Nephron progenitor cell (in vitro differentiated cells): Measurements from ENCODE around the gene ATP6V0A1.
A peak's percentile ranks its signal among the peaks of the same experiment; 100 is the strongest.
"Not testable (repeated sequence)": the region's sequence is repeated elsewhere in the genome, so short reads cannot be mapped to it uniquely, and the experiment has no call there.

Experiments
- DNase-seq: peaks from one replicate; pipeline ENCODE4 v3.0.0; 2021
- H3K27ac Mint-ChIP-seq: 2 replicates; pipeline ENCODE4 v1.8.0; 2021; ENCODE audit warnings: mild to moderate bottlenecking, moderate library complexity, mixed read lengths
- H3K27me3 Mint-ChIP-seq: 2 replicates; pipeline ENCODE4 v1.8.0; 2021; ENCODE audit warnings: mild to moderate bottlenecking, low read depth, mixed read lengths; ENCODE audit not compliant: poor library complexity
- H3K36me3 Mint-ChIP-seq: 2 replicates; pipeline ENCODE4 v1.8.0; 2021; ENCODE audit warnings: low read depth, mixed read lengths
- H3K4me1 Mint-ChIP-seq: 2 replicates; pipeline ENCODE4 v1.8.0; 2021; ENCODE audit warnings: mixed read lengths
- H3K4me3 Mint-ChIP-seq: 2 replicates; pipeline ENCODE4 v1.8.0; 2021; ENCODE audit warnings: mild to moderate bottlenecking, moderate library complexity, mixed read lengths
- H3K9me3 Mint-ChIP-seq: 2 replicates; pipeline ENCODE4 v1.8.0; 2021; ENCODE audit warnings: mild to moderate bottlenecking, moderate library complexity, mixed read lengths
- TF ChIP-seq, protein P1 (sequence below): fragments of 200-600 bp; sonication (generic); IDR thresholded peaks from 2 replicates; pipeline ENCODE4 v1.5.0; 2021; ENCODE audit warnings: antibody characterized with exemption

ATP6V0A1 gene

DNA sequence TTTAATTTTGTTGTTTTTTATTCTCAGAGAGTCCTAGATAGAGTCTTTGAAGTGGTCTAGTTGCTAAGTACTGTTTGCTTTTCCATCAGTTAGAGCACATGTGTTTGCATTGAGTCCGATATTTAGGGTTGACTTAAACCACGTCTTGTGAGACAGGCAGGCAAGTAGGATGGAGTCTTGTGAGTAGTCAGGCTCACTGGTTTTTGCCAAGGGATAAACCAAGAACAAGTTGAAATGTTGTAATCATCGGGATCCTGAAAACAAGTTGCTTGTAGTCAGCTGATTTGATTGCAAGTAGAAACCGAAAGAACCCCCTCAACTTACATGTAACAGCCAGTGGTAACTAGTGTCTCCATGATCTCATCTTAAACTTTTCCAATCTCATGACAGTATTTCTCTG, 17.2 kb downstream of the ATP6V0A1 start:
- no peak overlapping the region for H3K4me3 Mint-ChIP-seq
- no peaks in the 10 kb centered on the region for H3K9me3 Mint-ChIP-seq
- H3K27ac Mint-ChIP-seq = peak overlapping the region; percentile 10
- TF ChIP-seq, protein P1, sequence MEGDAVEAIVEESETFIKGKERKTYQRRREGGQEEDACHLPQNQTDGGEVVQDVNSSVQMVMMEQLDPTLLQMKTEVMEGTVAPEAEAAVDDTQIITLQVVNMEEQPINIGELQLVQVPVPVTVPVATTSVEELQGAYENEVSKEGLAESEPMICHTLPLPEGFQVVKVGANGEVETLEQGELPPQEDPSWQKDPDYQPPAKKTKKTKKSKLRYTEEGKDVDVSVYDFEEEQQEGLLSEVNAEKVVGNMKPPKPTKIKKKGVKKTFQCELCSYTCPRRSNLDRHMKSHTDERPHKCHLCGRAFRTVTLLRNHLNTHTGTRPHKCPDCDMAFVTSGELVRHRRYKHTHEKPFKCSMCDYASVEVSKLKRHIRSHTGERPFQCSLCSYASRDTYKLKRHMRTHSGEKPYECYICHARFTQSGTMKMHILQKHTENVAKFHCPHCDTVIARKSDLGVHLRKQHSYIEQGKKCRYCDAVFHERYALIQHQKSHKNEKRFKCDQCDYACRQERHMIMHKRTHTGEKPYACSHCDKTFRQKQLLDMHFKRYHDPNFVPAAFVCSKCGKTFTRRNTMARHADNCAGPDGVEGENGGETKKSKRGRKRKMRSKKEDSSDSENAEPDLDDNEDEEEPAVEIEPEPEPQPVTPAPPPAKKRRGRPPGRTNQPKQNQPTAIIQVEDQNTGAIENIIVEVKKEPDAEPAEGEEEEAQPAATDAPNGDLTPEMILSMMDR = no peak
- no peaks in the 10 kb centered on the region for H3K27me3 Mint-ChIP-seq
- no peak for DNase-seq
- no peaks in the 10 kb centered on the region for H3K4me1 Mint-ChIP-seq
- peaks cover 83% of the 10 kb centered on the region for H3K36me3 Mint-ChIP-seq

DNA sequence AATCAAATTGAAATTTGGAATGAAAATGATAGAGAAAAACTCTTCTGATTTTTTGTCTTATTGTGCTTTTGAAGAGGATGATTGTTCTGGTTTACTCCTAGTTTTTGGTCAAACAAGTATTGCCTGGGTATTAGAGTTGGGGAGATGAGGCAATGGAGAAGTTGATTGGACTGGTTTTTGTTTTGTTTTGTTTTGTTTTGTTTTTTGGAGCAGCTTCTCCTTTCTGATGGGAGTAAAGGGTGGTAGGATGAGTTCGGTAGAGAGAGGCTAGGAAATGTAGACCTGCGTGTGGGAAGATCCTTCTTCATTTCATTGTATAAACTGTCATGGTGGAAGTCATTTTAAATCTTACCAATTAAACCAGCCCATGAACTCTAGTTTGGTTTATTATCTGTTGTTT, 17.7 kb downstream of the ATP6V0A1 start:
- Mint-ChIP-seq H3K27me3 (no peaks in the 10 kb centered on the region), H3K4me3 (no peak overlapping the region), H3K27ac (peak overlapping the region; percentile 16), H3K4me1 (no peaks in the 10 kb centered on the region), H3K36me3 (peaks cover 86% of the 10 kb centered on the region), H3K9me3 (no peaks in the 10 kb centered on the region)
- no peak for DNase-seq
- TF ChIP-seq, protein P1 = no peak

DNA sequence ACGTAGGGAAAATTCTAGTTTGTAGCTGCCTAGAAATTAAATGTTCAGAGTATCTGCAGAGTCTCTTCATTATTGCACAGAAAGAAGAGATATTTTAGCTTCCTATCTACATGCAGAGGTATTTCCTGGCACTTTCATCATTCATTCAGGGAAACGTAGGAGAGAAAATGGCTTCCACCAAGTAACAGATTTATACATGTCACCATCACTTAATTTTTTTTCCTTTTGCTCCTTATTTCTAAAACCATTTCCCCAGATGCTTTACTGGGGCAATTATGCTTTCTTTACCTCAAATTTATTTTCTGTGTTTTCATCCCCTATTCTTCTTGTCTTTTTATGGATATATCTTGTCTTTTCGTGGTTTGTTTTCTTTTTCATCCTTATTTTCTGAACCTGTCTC, 18.5 kb downstream of the ATP6V0A1 start:
- H3K27me3 Mint-ChIP-seq = no peaks in the 10 kb centered on the region
- no peak overlapping the region for H3K4me3 Mint-ChIP-seq
- no peaks in the 10 kb centered on the region for H3K9me3 Mint-ChIP-seq
- H3K4me1 Mint-ChIP-seq = no peaks in the 10 kb centered on the region
- TF ChIP-seq, protein P1 = no peak
- DNase-seq = no peak
- no peak overlapping the region for H3K27ac Mint-ChIP-seq
- peaks cover 81% of the 10 kb centered on the region for H3K36me3 Mint-ChIP-seq

DNA sequence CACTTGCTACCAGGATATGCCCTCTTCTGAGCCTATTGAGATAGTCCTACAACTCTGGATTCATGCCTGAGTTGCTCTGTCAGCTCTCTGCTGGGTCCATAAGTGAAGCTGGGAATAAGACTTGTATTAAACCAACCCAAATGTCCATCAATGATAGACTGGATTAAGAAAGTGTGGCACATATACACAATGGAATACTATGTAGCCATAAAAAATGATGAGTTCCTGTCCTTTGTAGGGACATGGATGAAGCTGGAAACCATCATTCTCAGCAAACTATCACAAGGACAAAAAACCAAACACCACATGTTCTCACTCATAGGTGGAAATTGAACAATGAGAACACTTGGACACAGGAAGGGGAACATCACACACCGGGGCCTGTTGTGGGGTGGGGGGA, 19.1 kb downstream of the ATP6V0A1 start:
- H3K4me3 Mint-ChIP-seq, H3K27ac Mint-ChIP-seq, DNase-seq, H3K4me1 Mint-ChIP-seq, H3K9me3 Mint-ChIP-seq, H3K27me3 Mint-ChIP-seq: not testable (repeated sequence)
- peaks cover 78% of the 10 kb centered on the region for H3K36me3 Mint-ChIP-seq

DNA sequence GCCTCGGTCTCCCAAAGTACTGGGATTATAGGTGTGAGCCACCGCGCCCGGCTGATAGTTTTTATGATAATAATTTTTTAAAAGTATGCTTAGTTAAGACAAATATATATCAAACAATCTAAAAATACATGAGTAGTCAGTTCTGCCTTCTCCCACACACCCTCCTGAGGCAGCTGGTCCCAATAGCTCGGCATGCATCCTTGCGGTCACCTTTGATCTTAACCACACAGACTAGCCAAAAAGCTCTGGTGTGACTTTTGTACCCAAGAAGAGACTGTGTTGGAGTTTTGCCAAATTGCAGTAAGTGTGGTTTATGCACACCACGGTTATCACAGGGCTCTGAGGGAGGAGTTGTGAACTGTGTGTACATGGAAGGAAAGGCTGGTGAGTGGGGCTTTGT, 25.6 kb downstream of the ATP6V0A1 start:
- H3K27me3 Mint-ChIP-seq = no peaks in the 10 kb centered on the region
- no peak overlapping the region for H3K27ac Mint-ChIP-seq
- no peaks in the 10 kb centered on the region for H3K4me1 Mint-ChIP-seq
- no peak overlapping the region for H3K4me3 Mint-ChIP-seq
- no peaks in the 10 kb centered on the region for H3K9me3 Mint-ChIP-seq
- no peak for DNase-seq
- TF ChIP-seq, protein P1 = no peak
- peaks cover 48% of the 10 kb centered on the region for H3K36me3 Mint-ChIP-seq

DNA sequence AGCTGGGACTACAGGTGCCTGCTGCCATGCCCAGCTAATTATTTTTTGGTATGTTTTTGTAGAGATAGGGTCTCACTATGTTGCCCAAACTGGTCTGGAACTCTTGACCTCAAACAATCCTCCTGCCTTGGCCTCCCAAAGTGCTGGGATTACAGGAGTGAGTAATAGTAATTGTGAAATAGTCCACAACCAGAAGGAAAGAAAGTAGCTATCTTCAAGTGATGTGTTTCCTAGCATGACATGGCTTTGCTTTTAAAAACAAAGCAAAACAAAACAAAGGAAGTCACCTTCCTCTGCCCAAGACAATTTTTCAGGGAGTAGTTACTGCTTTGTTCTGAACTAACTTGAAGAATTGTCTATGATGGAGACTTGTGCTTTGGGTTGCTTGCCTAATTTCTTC, 27.0 kb downstream of the ATP6V0A1 start:
- Mint-ChIP-seq H3K36me3 (peaks cover 44% of the 10 kb centered on the region), H3K27me3 (no peaks in the 10 kb centered on the region), H3K4me3 (no peak overlapping the region), H3K4me1 (no peaks in the 10 kb centered on the region), H3K27ac (no peak overlapping the region), H3K9me3 (no peaks in the 10 kb centered on the region)
- no peak for DNase-seq
- TF ChIP-seq, protein P1 = no peak
